Stimulated activated CD4-positive, alpha-beta T cell treated with anti-CD3 and anti-CD28 coated beads, Interleukin-1b, Interleukin-23, amount 100 ng/mL, for 1 hour (primary cell): ENCODE results near the gene PRKCE.
"Not testable (repeated sequence)": the region's sequence is repeated elsewhere in the genome, so short reads cannot be mapped to it uniquely, and the experiment has no call there.

Experiments
- DNase-seq, 2 donors: peaks; one replicate each; pipeline ENCODE4 v3.0.0-alpha.2; 2020; ENCODE audit warnings: low read depth in 2 of 2

Gene PRKCE

GRCh38 chr2:45668509-45668908 is 17.0 kb downstream of the PRKCE start:
- DNase-seq = no peak

- DNase-seq = no peak
Observed at GRCh38 chr2:45669032-45669486, 17.6 kb downstream of the PRKCE start.

GRCh38 chr2:45670646-45671045 is 19.2 kb downstream of the PRKCE start:
- no peak for DNase-seq

- DNase-seq = no peak
Observed at GRCh38 chr2:45672138-45672537, 20.7 kb downstream of the PRKCE start.

- no peak for DNase-seq
Observed at GRCh38 chr2:45674035-45674816, 22.8 kb downstream of the PRKCE start.

GRCh38 chr2:45675263-45675812 is 23.9 kb downstream of the PRKCE start:
- DNase-seq = no peak

GRCh38 chr2:45676088-45676487 is 24.6 kb downstream of the PRKCE start:
- no peak for DNase-seq

- DNase-seq = no peak
Observed at GRCh38 chr2:45678791-45679348, 27.4 kb downstream of the PRKCE start.

- DNase-seq = no peak
Observed at GRCh38 chr2:45680351-45680967, 29.0 kb downstream of the PRKCE start.

- DNase-seq = no peak
Observed at GRCh38 chr2:45681675-45682074, 30.2 kb downstream of the PRKCE start.

- DNase-seq = no peak
Observed at GRCh38 chr2:45683292-45683691, 31.8 kb downstream of the PRKCE start.

GRCh38 chr2:45684756-45685155 is 33.3 kb downstream of the PRKCE start:
- DNase-seq = no peak

- no peak for DNase-seq
Observed at GRCh38 chr2:45685260-45685659, 33.8 kb downstream of the PRKCE start.

GRCh38 chr2:45687964-45688363 is 36.5 kb downstream of the PRKCE start:
- no peak for DNase-seq

GRCh38 chr2:45688479-45689298 is 37.2 kb downstream of the PRKCE start:
- DNase-seq = no peak

- no peak for DNase-seq
Observed at GRCh38 chr2:45690231-45690630, 38.8 kb downstream of the PRKCE start.

- DNase-seq = no peak
Observed at GRCh38 chr2:45691171-45691999, 39.9 kb downstream of the PRKCE start.

- no peak for DNase-seq
Observed at GRCh38 chr2:45692566-45692965, 41.1 kb downstream of the PRKCE start.

- DNase-seq = not testable (repeated sequence)
Observed at GRCh38 chr2:45695480-45696007, 44.1 kb downstream of the PRKCE start.

- no peak for DNase-seq
Observed at GRCh38 chr2:45696708-45697107, 45.2 kb downstream of the PRKCE start.

- no peak for DNase-seq
Observed at GRCh38 chr2:45697190-45697589, 45.7 kb downstream of the PRKCE start.
